HepG2 (cell line): Measurements from ENCODE around the gene IQCB1. TPM values are rescaled to one million over a fixed set of nuclear protein-coding genes. Genes with fewer than 3 reads are reported as not detected.
"Not testable (repeated sequence)": the region's sequence is repeated elsewhere in the genome, so short reads cannot be mapped to it uniquely, and the experiment has no call there.

ENCODE experiments used
- ATAC-seq: fragments of 200-7000 bp; cut with Tn5 transposase; 3 replicates; pipeline ENCODE4 v1.9.1; 2020; ENCODE audit warnings: mild to moderate bottlenecking, moderate library complexity
- BruUV-seq: library from RNA; stranded (reverse); fragments of 400-500 nt; replicated peaks from 2 replicates; lab custom pipeline; 2021; lab: Mats Ljungman, UMichigan
- CTCF ChIA-PET: fragments of 300-600 bp; formaldehyde crosslinking; extraction: SDS; loops from one replicate; lab custom pipeline; 2021; ENCODE audit warnings: low total read pairs, inconsistent platforms, low intra/inter-chr PET ratio; lab: Yijun Ruan, JAX
- POLR2A ChIA-PET: fragments of 350-600 bp; sonication (Branson Sonifier 250); formaldehyde crosslinking; loops from one replicate; lab custom pipeline; 2020; ENCODE audit warnings: antibody characterized with exemption, inconsistent platforms; lab: Yijun Ruan, JAX
- DNase-seq: peaks from one replicate; pipeline ENCODE4 v3.0.0-alpha.2; 2015; ENCODE audit warnings: low spot score
- FAIRE-seq: peaks from 3 replicates; lab custom pipeline; 2011; peaks lifted over from hg19 to GRCh38; lab: Jason Lieb, UNC
- H2AFZ ChIP-seq: one replicate; pipeline ENCODE4 v1.6.1; 2011; ENCODE audit warnings: low read length, inconsistent platforms
- H3K27ac ChIP-seq: fragments of 300-600 bp; 3 replicates; pipeline ENCODE4 v1.8.0; 2011; ENCODE audit warnings: mixed run types, mild to moderate bottlenecking, mixed read lengths, low read length, inconsistent platforms; ENCODE audit not compliant: insufficient read depth; ENCODE audit errors: extremely low read length
- H3K27me3 ChIP-seq, 2 experiments: fragments of 200-600 bp in 1 of 2; 2 replicates in 1 of 2; 3 replicates in 1 of 2; pipeline versions ENCODE4 v1.6.0 to v1.8.0; 2011; ENCODE audit warnings: low read length in 2 of 2, mild to moderate bottlenecking in 2 of 2, moderate library complexity in 2 of 2, inconsistent platforms in 1 of 2; ENCODE audit not compliant: insufficient read depth in 2 of 2, control insufficient read depth in 1 of 2
- H3K36me3 ChIP-seq, 2 experiments: fragments of 200-600 bp in 1 of 2; replicated peaks in 1 of 2; 2 replicates in 1 of 2; 3 replicates in 1 of 2; pipeline versions ENCODE4 v1.5.1 to v1.8.0; 2011; ENCODE audit warnings: low read length in 2 of 2, inconsistent platforms in 1 of 2; ENCODE audit not compliant: insufficient read depth in 2 of 2, control insufficient read depth in 1 of 2
- H3K4me1 ChIP-seq: 2 replicates; pipeline ENCODE4 v1.5.1; 2012; ENCODE audit warnings: low read length, inconsistent platforms; ENCODE audit not compliant: insufficient read depth
- H3K4me2 ChIP-seq: 2 replicates; pipeline ENCODE4 v1.6.0; 2011; ENCODE audit warnings: low read depth, low read length, inconsistent platforms
- H3K4me3 ChIP-seq, 3 experiments: fragments of 200-600 bp in 1 of 3; sonication (generic), shearing (Covaris generic) in 1 of 3; replicated peaks in 1 of 3; 2 replicates each; pipeline ENCODE4 v1.5.1; 2011 to 2016; ENCODE audit warnings: low read length in 3 of 3, inconsistent platforms in 2 of 3, low read depth in 2 of 3, mild to moderate bottlenecking in 2 of 3, control low read depth in 1 of 3, mixed read lengths in 1 of 3; ENCODE audit not compliant: insufficient read depth in 1 of 3
- H3K79me2 ChIP-seq: one replicate; pipeline ENCODE4 v1.6.1; 2011; ENCODE audit warnings: low read length, inconsistent platforms; ENCODE audit not compliant: insufficient read depth
- H3K9ac ChIP-seq: 2 replicates; pipeline ENCODE4 v1.6.0; 2011; ENCODE audit warnings: mild to moderate bottlenecking, low read depth, low read length, inconsistent platforms; ENCODE audit not compliant: insufficient read depth
- H3K9me3 ChIP-seq: 2 replicates; pipeline ENCODE4 v1.5.1; 2012; ENCODE audit warnings: mild to moderate bottlenecking, low read length
- H4K20me1 ChIP-seq: 2 replicates; pipeline ENCODE4 v1.6.0; 2011; ENCODE audit warnings: inconsistent platforms, mild to moderate bottlenecking, low read length, moderate library complexity; ENCODE audit not compliant: insufficient read depth
- DRAP1 ChIP-seq: IDR thresholded peaks from 2 replicates; pipeline ENCODE4 v1.6.1; 2016; ENCODE audit warnings: missing genetic modification reagents, missing compliant biosample characterization
- HIC2 ChIP-seq: sonication (generic); formaldehyde crosslinking; IDR thresholded peaks from 2 replicates; pipeline ENCODE4 v1.9.0; 2022; ENCODE audit warnings: low read depth, missing genetic modification reagents
- MLXIP ChIP-seq: sonication (generic); formaldehyde crosslinking; IDR thresholded peaks from 2 replicates; pipeline ENCODE4 v1.9.0; 2021; ENCODE audit warnings: missing genetic modification reagents, borderline replicate concordance
- MXD3 ChIP-seq: IDR thresholded peaks from 2 replicates; pipeline ENCODE4 v1.6.1; 2016; ENCODE audit warnings: mild to moderate bottlenecking, missing biosample characterization, missing genetic modification reagents
- REST ChIP-seq, 2 experiments: IDR thresholded peaks; 2 replicates each; pipeline ENCODE4 v1.6.1; 2011 to 2012; ENCODE audit warnings: low read length in 2 of 2, borderline replicate concordance in 1 of 2, low read depth in 1 of 2, mild to moderate bottlenecking in 1 of 2, moderate library complexity in 1 of 2
- U2AF2 ChIP-seq: fragments of 200-400 bp; formaldehyde crosslinking; IDR thresholded peaks from 2 replicates; pipeline ENCODE4 v1.6.1; 2017; ENCODE audit warnings: low read depth, mild to moderate bottlenecking, low read length
- ZBTB2 ChIP-seq: sonication (generic); formaldehyde crosslinking; IDR thresholded peaks from 2 replicates; pipeline ENCODE4 v1.8.0; 2022; ENCODE audit warnings: low read depth, missing genetic modification reagents
- ZNF615 ChIP-seq: sonication (generic); formaldehyde crosslinking; IDR thresholded peaks from 2 replicates; pipeline ENCODE4 v1.5.0; 2020; ENCODE audit warnings: mild to moderate bottlenecking, missing genetic modification reagents, borderline replicate concordance
- ZNF772 ChIP-seq: sonication (generic); formaldehyde crosslinking; IDR thresholded peaks from 2 replicates; pipeline ENCODE4 v1.5.0; 2020; ENCODE audit warnings: mild to moderate bottlenecking, missing genetic modification reagents
- WGBS: methylation state at CpG from one replicate; pipeline ENCODE4 v1.1.6; 2017; ENCODE audit warnings: low lambda C conversion rate; 5-methylcytosine and 5-hydroxymethylcytosine counted together
- in situ Hi-C: cut with HindIII; loops from 2 replicates; pipeline ENCODE4 v1.10.0; 2017; ENCODE audit warnings: low pct_unique_long_range_greater_than_20kb; ENCODE audit not compliant: extremely low pct_ligation_motif_present
- intact Hi-C: fragments of 100-400 bp; cut with micrococcal nuclease; formaldehyde crosslinking; loops from one replicate; pipeline ENCODE4 v1.10.0; 2022; ENCODE audit not compliant: unreplicated experiment
- polyA plus RNA-seq, 8 experiments: library from polyadenylated mRNA; depleted of rRNA in 3 of 8; stranded (reverse) in 7 of 8; unstranded in 1 of 8; fragments of >200 nt; fragmentation: Illumina TruSeq in 4 of 8; extraction: Trizol in 4 of 8; gene quantifications; 2 replicates each; pipeline versions ENCODE4 v1.2.1 to v1.2.3, GENCODE V29; 2011 to 2016; ENCODE audit warnings: low read depth in 4 of 8, missing spikeins in 1 of 8, mixed read lengths in 1 of 8; ENCODE audit not compliant: insufficient read depth in 1 of 8
- total RNA-seq, 5 experiments: library from RNA; depleted of rRNA; stranded (reverse); fragments of >200 nt; fragmentation: Illumina TruSeq; extraction: Trizol; gene quantifications; 2 replicates each; pipeline ENCODE4 v1.2.3, GENCODE V29; 2016; ENCODE audit warnings: low read depth in 1 of 5

The IQCB1 gene
- total and polyA plus RNA-seq, 2 of the 13 experiments (the other 11 are each of a cell fraction or from before 2014, with no cell fraction given): 18.0 to 41.4 TPM

GRCh38 chr3:121863801-121864200, 28.9 kb upstream of the IQCB1 start (continued):
- TF ChIP-seq REST (IDR thresholded peaks at IDR 0.05; ENCODE audit: borderline replicate concordance in 1 of 2, low read depth in 1 of 2, low read length in 2 of 2) (no peak), MXD3 (CRISPR knock-in tag) (no peak), ZBTB2 (CRISPR knock-in tag) (no peak), ZNF615 (CRISPR knock-in tag) (no peak), U2AF2 (no peak), MLXIP (no peak), HIC2 (CRISPR knock-in tag) (no peak), ZNF772 (no peak), DRAP1 (CRISPR knock-in tag) (no peak)

GRCh38 chr3:121863247-121863646, 28.4 kb upstream of the IQCB1 start:
- BruUV-seq, H3K9me3 ChIP-seq, POLR2A ChIA-PET, H3K27ac ChIP-seq, H3K27me3 ChIP-seq, H4K20me1 ChIP-seq, H2AFZ ChIP-seq, H3K4me2 ChIP-seq, H3K36me3 ChIP-seq, ATAC-seq, H3K79me2 ChIP-seq, in situ Hi-C loops, H3K9ac ChIP-seq, intact Hi-C loops, DNase-seq, FAIRE-seq, CTCF ChIA-PET, H3K4me1 ChIP-seq, H3K4me3 ChIP-seq: not testable (repeated sequence)
- WGBS: 95% methylated on average over 6 of the region's 9 CpGs
